Measurements from ENCODE around the gene NTRK2.

NTRK2 gene

DNA sequence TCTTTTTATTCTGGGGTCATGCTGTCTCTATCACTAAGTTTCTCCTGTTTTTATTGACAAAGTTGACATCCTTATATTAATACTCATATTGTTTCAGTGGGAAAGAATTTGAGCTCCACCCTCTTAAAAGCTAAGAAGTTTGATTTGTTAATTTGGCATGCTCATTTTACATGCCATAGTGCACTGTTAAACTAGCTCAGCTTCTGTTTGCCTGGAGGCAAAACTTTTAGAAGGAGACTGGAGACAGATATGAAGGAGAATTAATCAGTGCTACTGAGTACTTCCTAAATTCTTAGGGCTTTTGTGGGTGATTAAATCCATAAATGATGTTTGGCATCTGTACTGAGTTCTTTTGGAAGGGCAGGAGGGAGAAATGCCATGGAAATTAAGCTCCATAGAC lies 138.9 kb downstream of the NTRK2 start:
- H3K9ac ChIP-seq (ENCODE audit: low read length): no peak overlapping the region
- no peak overlapping the region for H3K27ac ChIP-seq (ENCODE audit: low read depth, low read length)
- no peaks in the 10 kb centered on the region for H3K9me3 ChIP-seq (ENCODE audit: low read length)
- H3K36me3 ChIP-seq (ENCODE audit: insufficient read depth, low read length): no peaks in the 10 kb centered on the region
- no peaks in the 10 kb centered on the region for H3K27me3 ChIP-seq (ENCODE audit: control insufficient read depth in 1 of 2, insufficient read depth in 2 of 2, low read length in 2 of 2)
- no peak overlapping the region for H3K4me3 ChIP-seq (ENCODE audit: low read depth in 1 of 2, low read length in 2 of 2)
- no peaks in the 10 kb centered on the region for H3K4me1 ChIP-seq (ENCODE audit: insufficient read depth, low read length)

GRCh38 chr9:84811072-84811750 lies 141.7 kb downstream of the NTRK2 start:
- no peak overlapping the region for H3K27ac ChIP-seq (ENCODE audit: low read depth, low read length)
- no peak overlapping the region for H3K9ac ChIP-seq (ENCODE audit: low read length)
- H3K27me3 ChIP-seq (ENCODE audit: control insufficient read depth in 1 of 2, insufficient read depth in 2 of 2, low read length in 2 of 2): no peaks in the 10 kb centered on the region
- H3K36me3 ChIP-seq (ENCODE audit: insufficient read depth, low read length): no peaks in the 10 kb centered on the region
- H3K9me3 ChIP-seq (ENCODE audit: low read length): no peaks in the 10 kb centered on the region
- H3K4me3 ChIP-seq (ENCODE audit: low read depth in 1 of 2, low read length in 2 of 2): no peak overlapping the region
- H3K4me1 ChIP-seq (ENCODE audit: insufficient read depth, low read length): no peaks in the 10 kb centered on the region

GRCh38 chr9:84811751-84812074 lies 142.2 kb downstream of the NTRK2 start:
- no peaks in the 10 kb centered on the region for H3K4me1 ChIP-seq (ENCODE audit: insufficient read depth, low read length)
- no peaks in the 10 kb centered on the region for H3K27me3 ChIP-seq (ENCODE audit: control insufficient read depth in 1 of 2, insufficient read depth in 2 of 2, low read length in 2 of 2)
- H3K9ac ChIP-seq (ENCODE audit: low read length): no peak overlapping the region
- no peaks in the 10 kb centered on the region for H3K9me3 ChIP-seq (ENCODE audit: low read length)
- H3K27ac ChIP-seq (ENCODE audit: low read depth, low read length): no peak overlapping the region
- no peak overlapping the region for H3K4me3 ChIP-seq (ENCODE audit: low read depth in 1 of 2, low read length in 2 of 2)
- no peaks in the 10 kb centered on the region for H3K36me3 ChIP-seq (ENCODE audit: insufficient read depth, low read length)

- H3K9ac ChIP-seq (ENCODE audit: low read length): no peak overlapping the region
- H3K36me3 ChIP-seq (ENCODE audit: insufficient read depth, low read length): no peaks in the 10 kb centered on the region
- no peaks in the 10 kb centered on the region for H3K9me3 ChIP-seq (ENCODE audit: low read length)
- H3K4me3 ChIP-seq (ENCODE audit: low read depth in 1 of 2, low read length in 2 of 2): no peak overlapping the region
- H3K27me3 ChIP-seq (ENCODE audit: control insufficient read depth in 1 of 2, insufficient read depth in 2 of 2, low read length in 2 of 2): no peaks in the 10 kb centered on the region
- H3K4me1 ChIP-seq (ENCODE audit: insufficient read depth, low read length): no peaks in the 10 kb centered on the region
- no peak overlapping the region for H3K27ac ChIP-seq (ENCODE audit: low read depth, low read length)
Measured at GRCh38 chr9:84812355-84812754, 142.8 kb downstream of the NTRK2 start.

DNA sequence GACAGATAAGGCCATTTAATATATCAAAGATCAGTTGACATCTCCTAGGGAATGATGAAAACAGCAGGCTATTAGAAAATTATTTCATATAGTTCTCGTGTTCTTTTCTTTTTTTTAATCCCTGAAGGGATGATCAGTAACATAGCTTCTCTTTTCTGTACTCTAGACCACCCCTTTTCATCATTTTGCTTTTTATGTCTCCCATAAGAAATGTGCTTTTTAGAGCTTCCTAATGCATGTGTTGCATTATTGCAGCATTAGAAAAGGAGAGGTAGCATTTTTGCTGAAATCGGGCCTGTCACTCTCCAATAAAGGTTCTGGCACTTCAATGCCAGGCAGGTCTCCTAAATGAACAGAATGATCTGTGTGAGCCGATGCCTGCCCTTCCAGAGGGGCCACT lies 143.3 kb downstream of the NTRK2 start:
- Histone ChIP-seq H3K4me1 (ENCODE audit: insufficient read depth, low read length) (no peaks in the 10 kb centered on the region), H3K9me3 (ENCODE audit: low read length) (no peaks in the 10 kb centered on the region), H3K4me3 (ENCODE audit: low read depth in 1 of 2, low read length in 2 of 2) (no peak overlapping the region), H3K27me3 (ENCODE audit: control insufficient read depth in 1 of 2, insufficient read depth in 2 of 2, low read length in 2 of 2) (no peaks in the 10 kb centered on the region), H3K9ac (ENCODE audit: low read length) (no peak overlapping the region), H3K36me3 (ENCODE audit: insufficient read depth, low read length) (no peaks in the 10 kb centered on the region), H3K27ac (ENCODE audit: low read depth, low read length) (no peak overlapping the region)

DNA sequence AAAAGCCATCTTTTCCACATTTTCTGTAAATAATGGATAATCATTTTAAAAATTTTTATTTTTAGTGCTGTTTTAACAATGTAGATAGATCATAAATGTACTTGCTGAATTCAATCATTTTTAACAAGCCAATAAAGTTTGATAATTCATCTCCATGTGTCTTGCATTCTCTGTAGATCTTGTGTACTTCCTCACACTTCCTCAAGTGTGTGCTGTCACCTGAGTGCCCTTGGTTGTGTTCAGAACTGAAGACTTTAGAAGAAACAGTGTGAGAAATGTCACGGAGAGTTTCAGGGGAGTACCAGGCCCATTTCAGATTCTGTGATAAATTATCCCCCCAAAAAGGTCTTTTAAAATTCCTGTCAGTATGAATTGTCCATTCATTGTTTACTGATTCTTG lies 146.0 kb downstream of the NTRK2 start:
- Histone ChIP-seq H3K27me3 (ENCODE audit: control insufficient read depth in 1 of 2, insufficient read depth in 2 of 2, low read length in 2 of 2) (no peaks in the 10 kb centered on the region), H3K9me3 (ENCODE audit: low read length) (no peaks in the 10 kb centered on the region), H3K9ac (ENCODE audit: low read length) (no peak overlapping the region), H3K36me3 (ENCODE audit: insufficient read depth, low read length) (no peaks in the 10 kb centered on the region), H3K4me3 (ENCODE audit: low read depth in 1 of 2, low read length in 2 of 2) (no peak overlapping the region), H3K27ac (ENCODE audit: low read depth, low read length) (no peak overlapping the region), H3K4me1 (ENCODE audit: insufficient read depth, low read length) (no peaks in the 10 kb centered on the region)

GRCh38 chr9:84817038-84817437 lies 147.5 kb downstream of the NTRK2 start:
- Histone ChIP-seq H3K4me3 (ENCODE audit: low read depth in 1 of 2, low read length in 2 of 2) (no peak overlapping the region), H3K27ac (ENCODE audit: low read depth, low read length) (no peak overlapping the region), H3K27me3 (ENCODE audit: control insufficient read depth in 1 of 2, insufficient read depth in 2 of 2, low read length in 2 of 2) (no peaks in the 10 kb centered on the region), H3K9me3 (ENCODE audit: low read length) (no peaks in the 10 kb centered on the region), H3K9ac (ENCODE audit: low read length) (no peak overlapping the region), H3K36me3 (ENCODE audit: insufficient read depth, low read length) (no peaks in the 10 kb centered on the region), H3K4me1 (ENCODE audit: insufficient read depth, low read length) (peaks cover 3% of the 10 kb centered on the region)

- Histone ChIP-seq H3K9me3 (ENCODE audit: low read length) (no peaks in the 10 kb centered on the region), H3K9ac (ENCODE audit: low read length) (no peak overlapping the region), H3K4me1 (ENCODE audit: insufficient read depth, low read length) (peaks cover 3% of the 10 kb centered on the region), H3K4me3 (ENCODE audit: low read depth in 1 of 2, low read length in 2 of 2) (no peak overlapping the region), H3K27ac (ENCODE audit: low read depth, low read length) (no peak overlapping the region), H3K27me3 (ENCODE audit: control insufficient read depth in 1 of 2, insufficient read depth in 2 of 2, low read length in 2 of 2) (no peaks in the 10 kb centered on the region), H3K36me3 (ENCODE audit: insufficient read depth, low read length) (no peaks in the 10 kb centered on the region)
Measured at GRCh38 chr9:84818791-84819190, 149.3 kb downstream of the NTRK2 start.

- no peak overlapping the region for H3K4me3 ChIP-seq (ENCODE audit: low read depth in 1 of 2, low read length in 2 of 2)
- no peak overlapping the region for H3K9ac ChIP-seq (ENCODE audit: low read length)
- no peaks in the 10 kb centered on the region for H3K36me3 ChIP-seq (ENCODE audit: insufficient read depth, low read length)
- H3K4me1 ChIP-seq (ENCODE audit: insufficient read depth, low read length): peaks cover 3% of the 10 kb centered on the region
- H3K27me3 ChIP-seq (ENCODE audit: control insufficient read depth in 1 of 2, insufficient read depth in 2 of 2, low read length in 2 of 2): no peaks in the 10 kb centered on the region
- H3K9me3 ChIP-seq (ENCODE audit: low read length): no peaks in the 10 kb centered on the region
- H3K27ac ChIP-seq (ENCODE audit: low read depth, low read length): no peak overlapping the region
Measured at GRCh38 chr9:84819491-84819991, 150.0 kb downstream of the NTRK2 start.

GRCh38 chr9:84821431-84821830 lies 151.9 kb downstream of the NTRK2 start:
- H3K9me3 ChIP-seq (ENCODE audit: low read length): no peaks in the 10 kb centered on the region
- no peak overlapping the region for H3K9ac ChIP-seq (ENCODE audit: low read length)
- peaks cover 3% of the 10 kb centered on the region for H3K4me1 ChIP-seq (ENCODE audit: insufficient read depth, low read length)
- no peak overlapping the region for H3K4me3 ChIP-seq (ENCODE audit: low read depth in 1 of 2, low read length in 2 of 2)
- H3K27ac ChIP-seq (ENCODE audit: low read depth, low read length): no peak overlapping the region
- no peaks in the 10 kb centered on the region for H3K27me3 ChIP-seq (ENCODE audit: control insufficient read depth in 1 of 2, insufficient read depth in 2 of 2, low read length in 2 of 2)
- no peaks in the 10 kb centered on the region for H3K36me3 ChIP-seq (ENCODE audit: insufficient read depth, low read length)

DNA sequence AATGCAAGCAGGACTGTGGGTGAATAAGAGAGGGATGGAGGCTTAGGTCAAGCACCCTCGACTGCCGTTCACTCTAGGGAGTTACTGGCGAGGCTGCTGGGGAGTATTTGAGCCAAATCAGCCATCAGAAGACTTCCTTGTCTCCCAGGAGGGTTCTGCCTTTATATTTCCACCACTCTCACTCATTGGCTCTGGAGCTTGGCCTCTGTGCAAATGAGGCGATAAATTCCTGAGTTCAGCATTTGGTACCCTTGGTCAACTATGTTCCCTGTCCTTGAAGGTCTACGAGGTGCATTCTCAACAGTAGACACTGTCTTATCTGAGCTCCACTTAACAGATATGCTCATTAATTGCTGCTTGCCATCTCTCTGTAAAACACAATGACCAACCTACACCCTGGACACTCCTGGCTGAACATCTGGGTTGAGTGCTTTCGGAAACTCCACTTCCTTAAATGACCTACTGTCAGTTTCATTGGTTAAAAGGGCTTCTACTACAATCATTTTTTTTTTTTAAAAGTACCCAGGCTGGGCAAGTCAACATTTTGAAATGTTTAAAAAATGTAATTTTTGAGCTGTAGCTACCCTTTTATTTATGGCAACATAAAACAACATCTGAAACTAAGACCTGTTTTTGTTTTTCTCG lies 153.2 kb downstream of the NTRK2 start:
- Histone ChIP-seq H3K4me1 (ENCODE audit: insufficient read depth, low read length) (peaks cover 3% of the 10 kb centered on the region), H3K9ac (ENCODE audit: low read length) (no peak overlapping the region), H3K36me3 (ENCODE audit: insufficient read depth, low read length) (no peaks in the 10 kb centered on the region), H3K9me3 (ENCODE audit: low read length) (no peaks in the 10 kb centered on the region), H3K27ac (ENCODE audit: low read depth, low read length) (no peak overlapping the region), H3K27me3 (ENCODE audit: control insufficient read depth in 1 of 2, insufficient read depth in 2 of 2, low read length in 2 of 2) (no peaks in the 10 kb centered on the region), H3K4me3 (ENCODE audit: low read depth in 1 of 2, low read length in 2 of 2) (no peak overlapping the region)

All from muscle layer of colon (tissue), 2 donors.